SK-N-SH treated with all-trans-retinoic acid at 6 μM for 48 hours (cell line): ENCODE measurements around the gene BCAT1.

ENCODE experiments used
- CSDC2 ChIP-seq: fragments of 250-450 bp; sonication (Bioruptor Pico); IDR thresholded peaks from 2 replicates; pipeline ENCODE4 v1.5.0; 2020; ENCODE audit warnings: mild to moderate bottlenecking, moderate library complexity
- ESRRG ChIP-seq: fragments of 250-450 bp; sonication (Bioruptor Pico); IDR thresholded peaks from 2 replicates; pipeline ENCODE4 v1.6.1; 2021; ENCODE audit warnings: mild to moderate bottlenecking
- GLIS3 ChIP-seq: fragments of 250-450 bp; sonication (Bioruptor Pico); IDR thresholded peaks from 2 replicates; pipeline ENCODE4 v1.5.0; 2020; ENCODE audit warnings: mild to moderate bottlenecking, moderate library complexity
- RARB ChIP-seq: fragments of 250-450 bp; sonication (Bioruptor Pico); IDR thresholded peaks from 2 replicates; pipeline ENCODE4 v1.8.0; 2021; ENCODE audit warnings: mild to moderate bottlenecking, moderate library complexity
- TCF4 ChIP-seq: fragments of 250-450 bp; sonication (Bioruptor Pico); IDR thresholded peaks from 2 replicates; pipeline ENCODE4 v1.8.0; 2021; ENCODE audit warnings: mild to moderate bottlenecking, moderate library complexity, borderline replicate concordance
- TOX ChIP-seq: fragments of 250-450 bp; sonication (Bioruptor Pico); IDR thresholded peaks from 2 replicates; pipeline ENCODE4 v1.8.0; 2021; ENCODE audit warnings: mild to moderate bottlenecking, moderate library complexity, borderline replicate concordance
- ZC3H10 ChIP-seq: fragments of 250-450 bp; sonication (Bioruptor Pico); IDR thresholded peaks from 2 replicates; pipeline ENCODE4 v1.5.1; 2021; ENCODE audit warnings: mild to moderate bottlenecking, moderate library complexity
- ZFP3 ChIP-seq: fragments of 250-450 bp; sonication (Bioruptor Pico); IDR thresholded peaks from 2 replicates; pipeline ENCODE4 v1.5.0; 2020; ENCODE audit warnings: mild to moderate bottlenecking, moderate library complexity
- ZFP30 ChIP-seq: fragments of 450-650 bp; formaldehyde crosslinking; IDR thresholded peaks from 2 replicates; pipeline ENCODE4 v1.5.0; 2022; ENCODE audit warnings: mild to moderate bottlenecking, moderate library complexity
- TF ChIP-seq, protein P1 (sequence below): fragments of 250-450 bp; sonication (Bioruptor Pico); IDR thresholded peaks from 2 replicates; pipeline ENCODE4 v1.5.1; 2021; ENCODE audit warnings: mild to moderate bottlenecking, moderate library complexity
- TF ChIP-seq, protein P2 (sequence below): fragments of 250-450 bp; sonication (Bioruptor Pico); IDR thresholded peaks from 2 replicates; pipeline ENCODE4 v1.5.1; 2020; ENCODE audit warnings: low read depth, mild to moderate bottlenecking, moderate library complexity

DNA sequence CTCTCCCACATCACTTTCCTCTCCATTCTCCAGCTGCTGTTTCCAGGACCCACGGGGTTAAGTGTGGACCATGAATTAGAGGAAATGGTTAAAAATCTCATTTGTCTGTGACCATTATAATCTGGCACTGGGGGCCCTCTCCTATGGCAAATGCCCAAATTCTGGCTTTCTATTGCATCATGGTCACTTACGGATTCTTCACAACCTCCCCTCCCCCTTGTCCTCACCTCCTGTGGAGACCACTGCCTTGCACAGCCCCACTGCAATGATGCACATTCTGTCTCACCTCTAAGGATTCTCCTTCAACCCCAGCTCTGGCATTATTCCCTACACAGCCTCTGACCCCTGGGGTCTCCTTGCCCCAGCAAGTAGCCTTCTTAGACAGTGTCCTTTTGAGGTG is 18.9 kb downstream of the BCAT1 start:
- TF ChIP-seq GLIS3 (no peak), ZC3H10 (no peak), ZFP30 (CRISPR knock-in tag) (no peak), TOX (no peak), RARB (CRISPR knock-in tag) (no peak), ESRRG (CRISPR knock-in tag) (no peak), CSDC2 (CRISPR knock-in tag) (no peak), ZFP3 (CRISPR knock-in tag) (no peak), TCF4 (CRISPR knock-in tag) (no peak)
- TF ChIP-seq, protein P1, sequence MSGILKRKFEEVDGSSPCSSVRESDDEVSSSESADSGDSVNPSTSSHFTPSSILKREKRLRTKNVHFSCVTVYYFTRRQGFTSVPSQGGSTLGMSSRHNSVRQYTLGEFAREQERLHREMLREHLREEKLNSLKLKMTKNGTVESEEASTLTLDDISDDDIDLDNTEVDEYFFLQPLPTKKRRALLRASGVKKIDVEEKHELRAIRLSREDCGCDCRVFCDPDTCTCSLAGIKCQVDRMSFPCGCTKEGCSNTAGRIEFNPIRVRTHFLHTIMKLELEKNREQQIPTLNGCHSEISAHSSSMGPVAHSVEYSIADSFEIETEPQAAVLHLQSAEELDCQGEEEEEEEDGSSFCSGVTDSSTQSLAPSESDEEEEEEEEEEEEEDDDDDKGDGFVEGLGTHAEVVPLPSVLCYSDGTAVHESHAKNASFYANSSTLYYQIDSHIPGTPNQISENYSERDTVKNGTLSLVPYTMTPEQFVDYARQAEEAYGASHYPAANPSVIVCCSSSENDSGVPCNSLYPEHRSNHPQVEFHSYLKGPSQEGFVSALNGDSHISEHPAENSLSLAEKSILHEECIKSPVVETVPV: no peak
- TF ChIP-seq, protein P2, sequence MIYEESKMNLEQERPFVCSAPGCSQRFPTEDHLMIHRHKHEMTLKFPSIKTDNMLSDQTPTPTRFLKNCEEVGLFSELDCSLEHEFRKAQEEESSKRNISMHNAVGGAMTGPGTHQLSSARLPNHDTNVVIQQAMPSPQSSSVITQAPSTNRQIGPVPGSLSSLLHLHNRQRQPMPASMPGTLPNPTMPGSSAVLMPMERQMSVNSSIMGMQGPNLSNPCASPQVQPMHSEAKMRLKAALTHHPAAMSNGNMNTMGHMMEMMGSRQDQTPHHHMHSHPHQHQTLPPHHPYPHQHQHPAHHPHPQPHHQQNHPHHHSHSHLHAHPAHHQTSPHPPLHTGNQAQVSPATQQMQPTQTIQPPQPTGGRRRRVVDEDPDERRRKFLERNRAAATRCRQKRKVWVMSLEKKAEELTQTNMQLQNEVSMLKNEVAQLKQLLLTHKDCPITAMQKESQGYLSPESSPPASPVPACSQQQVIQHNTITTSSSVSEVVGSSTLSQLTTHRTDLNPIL (CRISPR knock-in tag): no peak
